GM23248 (cell line): ENCODE results near the gene CCL11.

Experiments
- EZH2 ChIP-seq: fragments of 200-600 bp; sonication (generic); IDR thresholded peaks from 2 replicates; pipeline ENCODE4 v1.6.1; 2018; ENCODE audit warnings: antibody characterized with exemption, mild to moderate bottlenecking; ENCODE audit not compliant: insufficient read depth, poor library complexity, severe bottlenecking
- EZH2phosphoT487 ChIP-seq: fragments of 200-600 bp; sonication (generic); IDR thresholded peaks from 2 replicates; pipeline ENCODE4 v1.6.1; 2018; ENCODE audit warnings: antibody characterized with exemption, moderate library complexity, mild to moderate bottlenecking, low read depth; ENCODE audit not compliant: insufficient read depth

DNA sequence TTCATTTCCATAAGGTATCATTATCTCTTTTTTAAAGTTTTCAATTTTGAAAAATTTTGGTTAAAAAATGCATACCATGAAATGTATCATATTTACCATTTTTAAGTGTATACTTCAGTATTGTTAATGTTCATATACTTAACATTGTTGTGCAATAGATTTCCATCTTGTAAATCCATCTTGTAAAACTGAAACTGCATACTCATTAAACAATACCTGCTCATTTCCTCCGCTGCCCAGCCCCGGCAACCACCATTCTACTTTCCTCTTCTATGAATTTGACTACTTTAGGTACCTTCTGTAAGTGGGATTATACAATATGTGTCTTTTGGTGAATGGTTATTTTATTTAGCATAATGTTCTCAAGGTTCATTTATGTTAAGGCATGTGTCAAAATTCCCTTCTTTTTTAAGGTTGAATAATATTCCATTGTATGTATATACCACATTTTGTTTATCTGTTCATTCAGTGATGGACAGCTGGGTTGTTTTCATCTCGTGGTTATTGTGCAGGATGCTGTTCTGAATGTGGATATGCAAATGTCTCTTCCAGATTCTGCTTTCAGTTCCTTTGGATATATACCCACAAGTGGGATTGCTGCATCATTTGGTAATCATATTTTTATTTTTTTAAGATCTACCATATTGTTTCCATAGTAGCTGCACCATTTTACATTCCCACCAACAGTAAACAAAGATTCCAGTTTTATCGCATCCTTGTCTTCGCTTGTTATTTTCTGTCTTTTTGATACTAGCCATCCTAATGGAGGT is 23.8 kb upstream of the CCL11 start:
- TF ChIP-seq EZH2 (no peak), EZH2phosphoT487 (no peak)
